ENCODE measurements around the gene LRMDA.

The LRMDA gene

DNA sequence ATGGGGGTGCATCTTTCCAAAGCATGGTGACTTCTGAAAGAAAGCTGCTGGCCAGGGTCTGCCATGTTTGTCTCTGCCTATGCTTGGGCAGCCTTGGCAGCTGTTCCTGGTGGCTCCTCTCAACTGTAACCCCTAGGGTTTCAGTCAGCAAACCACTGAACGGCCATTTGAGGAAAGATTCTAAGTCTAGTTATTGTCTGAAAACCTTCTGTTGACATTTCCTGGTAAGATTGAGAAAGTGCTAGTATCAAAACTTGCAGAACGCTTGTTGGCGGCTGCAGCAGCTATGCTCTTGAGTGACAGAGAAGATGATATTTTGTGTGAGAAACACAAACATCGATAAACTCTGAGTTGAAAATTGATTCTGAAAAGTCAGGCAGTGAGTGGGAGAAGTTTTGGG lies 523.1 kb downstream of the LRMDA start:
- Histone ChIP-seq H3K36me3 (ENCODE audit: control insufficient read depth, insufficient read depth, low read length) (no peaks in the 10 kb centered on the region), H3K4me2 (ENCODE audit: low read length) (no peak overlapping the region), H3K4me1 (no peaks in the 10 kb centered on the region), H3K79me2 (no peaks in the 10 kb centered on the region), H3K4me3 (ENCODE audit: low read depth, low read length) (no peak overlapping the region), H2AFZ (no peak overlapping the region), H3K9me3 (ENCODE audit: control insufficient read depth, low read length) (no peaks in the 10 kb centered on the region), H3K9ac (no peak overlapping the region), H3K27me3 (ENCODE audit: control insufficient read depth, insufficient read depth, low read length) (no peaks in the 10 kb centered on the region), H3K27ac (no peak overlapping the region)
- no peak for TF ChIP-seq CTCF (IDR thresholded peaks at IDR 0.05)

- Histone ChIP-seq H3K79me2 (no peaks in the 10 kb centered on the region), H3K4me2 (ENCODE audit: low read length) (no peak overlapping the region), H3K27ac (no peak overlapping the region), H3K27me3 (ENCODE audit: control insufficient read depth, insufficient read depth, low read length) (no peaks in the 10 kb centered on the region), H3K4me3 (ENCODE audit: low read depth, low read length) (no peak overlapping the region), H3K4me1 (no peaks in the 10 kb centered on the region), H3K9me3 (ENCODE audit: control insufficient read depth, low read length) (no peaks in the 10 kb centered on the region), H2AFZ (no peak overlapping the region), H3K36me3 (ENCODE audit: control insufficient read depth, insufficient read depth, low read length) (no peaks in the 10 kb centered on the region), H3K9ac (no peak overlapping the region)
- no peak for TF ChIP-seq CTCF (IDR thresholded peaks at IDR 0.05)
Measured at GRCh38 chr10:75955973-75956502, 524.6 kb downstream of the LRMDA start.

DNA sequence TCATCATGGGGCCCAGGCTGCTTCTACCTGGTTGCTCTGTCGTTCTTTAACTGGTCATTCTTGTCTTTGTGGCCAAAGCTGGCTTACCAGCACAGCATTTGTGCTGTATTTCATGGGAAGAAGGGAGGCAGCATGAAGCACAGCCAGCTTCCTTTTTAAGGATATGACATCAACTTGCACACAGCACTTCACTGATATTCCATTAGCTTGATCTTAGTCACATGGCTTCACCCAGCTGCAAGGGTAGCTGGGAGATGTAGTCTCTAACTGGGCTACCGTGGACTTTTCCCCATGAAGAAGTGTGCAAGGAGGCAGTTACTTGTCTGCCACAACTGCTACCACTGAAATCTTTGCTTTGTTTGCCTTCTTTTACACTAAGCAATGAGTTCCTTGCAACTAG lies 525.2 kb downstream of the LRMDA start:
- Histone ChIP-seq H3K79me2 (no peaks in the 10 kb centered on the region), H3K27me3 (ENCODE audit: control insufficient read depth, insufficient read depth, low read length) (no peaks in the 10 kb centered on the region), H3K27ac (no peak overlapping the region), H3K36me3 (ENCODE audit: control insufficient read depth, insufficient read depth, low read length) (no peaks in the 10 kb centered on the region), H3K9me3 (ENCODE audit: control insufficient read depth, low read length) (no peaks in the 10 kb centered on the region), H3K4me3 (ENCODE audit: low read depth, low read length) (no peak overlapping the region), H2AFZ (no peak overlapping the region), H3K4me2 (ENCODE audit: low read length) (no peak overlapping the region), H3K9ac (no peak overlapping the region), H3K4me1 (no peaks in the 10 kb centered on the region)
- no peak for TF ChIP-seq CTCF (IDR thresholded peaks at IDR 0.05)

DNA sequence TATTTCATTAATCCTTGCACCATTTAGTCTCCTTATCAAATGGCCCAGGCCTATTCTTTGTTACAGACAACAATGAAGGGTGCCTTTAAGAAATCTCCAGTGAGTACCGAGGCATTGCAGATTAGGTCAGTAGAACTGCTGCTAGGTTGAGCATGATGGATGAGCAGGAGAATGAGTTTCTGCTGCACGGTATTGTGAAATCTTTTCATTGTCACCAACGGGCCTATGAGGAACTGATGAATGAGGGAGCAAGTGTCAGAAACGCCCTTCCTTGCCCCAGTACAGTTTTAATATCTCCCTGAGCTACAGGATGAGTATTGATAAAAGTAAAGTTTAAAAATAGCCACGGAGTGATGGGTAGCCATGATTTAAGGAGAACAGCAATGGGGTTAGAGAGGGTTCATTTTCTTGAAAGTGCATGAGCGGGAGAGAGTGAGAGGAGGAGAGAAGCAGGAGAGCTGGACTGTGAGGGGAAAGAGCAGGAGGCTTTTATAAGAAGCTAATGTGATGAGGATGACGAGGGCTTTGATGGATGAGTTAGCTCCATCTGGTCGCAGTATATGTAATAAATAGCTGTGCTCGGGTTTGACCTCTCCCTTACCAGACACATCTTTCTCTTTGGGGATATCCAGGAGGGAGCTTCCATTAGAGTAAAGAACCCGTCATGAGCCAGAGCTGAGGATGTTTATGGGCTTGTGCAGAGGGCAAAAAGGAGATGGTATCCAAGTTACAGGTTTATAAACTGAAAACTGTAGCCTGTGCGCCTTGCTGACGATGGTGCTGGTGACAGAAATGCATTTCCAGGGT lies 526.1 kb downstream of the LRMDA start:
- no peak overlapping the region for H3K4me3 ChIP-seq (ENCODE audit: low read depth, low read length)
- no peak overlapping the region for H2AFZ ChIP-seq
- no peaks in the 10 kb centered on the region for H3K27me3 ChIP-seq (ENCODE audit: control insufficient read depth, insufficient read depth, low read length)
- no peak for TF ChIP-seq CTCF (IDR thresholded peaks at IDR 0.05)
- no peaks in the 10 kb centered on the region for H3K4me1 ChIP-seq
- no peak overlapping the region for H3K4me2 ChIP-seq (ENCODE audit: low read length)
- no peak overlapping the region for H3K9ac ChIP-seq
- no peaks in the 10 kb centered on the region for H3K79me2 ChIP-seq
- H3K27ac ChIP-seq = no peak overlapping the region
- H3K36me3 ChIP-seq (ENCODE audit: control insufficient read depth, insufficient read depth, low read length) = no peaks in the 10 kb centered on the region
- no peaks in the 10 kb centered on the region for H3K9me3 ChIP-seq (ENCODE audit: control insufficient read depth, low read length)

GRCh38 chr10:75959209-75959608 lies 527.8 kb downstream of the LRMDA start:
- no peaks in the 10 kb centered on the region for H3K79me2 ChIP-seq
- H3K4me2 ChIP-seq (ENCODE audit: low read length) = no peak overlapping the region
- no peak overlapping the region for H2AFZ ChIP-seq
- no peaks in the 10 kb centered on the region for H3K36me3 ChIP-seq (ENCODE audit: control insufficient read depth, insufficient read depth, low read length)
- H3K27me3 ChIP-seq (ENCODE audit: control insufficient read depth, insufficient read depth, low read length) = no peaks in the 10 kb centered on the region
- no peaks in the 10 kb centered on the region for H3K4me1 ChIP-seq
- H3K4me3 ChIP-seq (ENCODE audit: low read depth, low read length) = no peak overlapping the region
- no peak overlapping the region for H3K27ac ChIP-seq
- H3K9me3 ChIP-seq (ENCODE audit: control insufficient read depth, low read length) = no peaks in the 10 kb centered on the region
- H3K9ac ChIP-seq = no peak overlapping the region
- TF ChIP-seq CTCF (IDR thresholded peaks at IDR 0.05) = no peak

Measured in parathyroid adenoma (tissue), 2 donors.